H9 (cell line): ENCODE measurements around the gene METTL16. TPM values are rescaled to one million over a fixed set of nuclear protein-coding genes. Genes with fewer than 3 reads are reported as not detected.

ENCODE experiments used
- DNase-seq: peaks from one replicate; pipeline ENCODE4 v3.0.0-alpha.2; 2017
- H2AFZ ChIP-seq: one replicate; pipeline ENCODE4 v1.6.1; 2013; ENCODE audit warnings: mild to moderate bottlenecking, low read length, control low read depth, moderate library complexity
- H2AK5ac ChIP-seq: 2 replicates; pipeline ENCODE4 v1.6.1; 2013; ENCODE audit warnings: low read length, control low read depth, mixed read lengths; ENCODE audit not compliant: insufficient read length
- H2BK120ac ChIP-seq: one replicate; pipeline ENCODE4 v1.6.1; 2013; ENCODE audit warnings: low read depth, mild to moderate bottlenecking, low read length, control low read depth, inconsistent platforms; ENCODE audit not compliant: poor library complexity, severe bottlenecking
- H2BK12ac ChIP-seq: 2 replicates; pipeline ENCODE4 v1.6.1; 2013; ENCODE audit warnings: low read length, control low read depth, mixed read lengths, low read depth; ENCODE audit not compliant: insufficient read length
- H2BK15ac ChIP-seq: 2 replicates; pipeline ENCODE4 v1.6.1; 2013; ENCODE audit warnings: low read depth, low read length, control low read depth
- H2BK20ac ChIP-seq: one replicate; pipeline ENCODE4 v1.6.1; 2013; ENCODE audit warnings: low read depth, mild to moderate bottlenecking, low read length, control low read depth, inconsistent platforms; ENCODE audit not compliant: poor library complexity, severe bottlenecking
- H2BK5ac ChIP-seq: 2 replicates; pipeline ENCODE4 v1.6.1; 2013; ENCODE audit warnings: low read length, control low read depth, mixed read lengths; ENCODE audit not compliant: insufficient read length
- H3K14ac ChIP-seq: 2 replicates; pipeline ENCODE4 v1.6.1; 2013; ENCODE audit warnings: low read length, control low read depth; ENCODE audit not compliant: insufficient read depth
- H3K18ac ChIP-seq: 2 replicates; pipeline ENCODE4 v1.6.1; 2013; ENCODE audit warnings: low read depth, mild to moderate bottlenecking, mixed read lengths, low read length, control low read depth; ENCODE audit not compliant: insufficient read length
- H3K23ac ChIP-seq: 2 replicates; pipeline ENCODE4 v1.6.1; 2013; ENCODE audit warnings: low read length, control low read depth, mixed read lengths, low read depth; ENCODE audit not compliant: insufficient read length
- H3K23me2 ChIP-seq: 2 replicates; pipeline ENCODE4 v1.6.1; 2013; ENCODE audit warnings: low read depth, mild to moderate bottlenecking, mixed read lengths, low read length, control low read depth; ENCODE audit not compliant: insufficient read length, poor library complexity, severe bottlenecking
- H3K27ac ChIP-seq: 2 replicates; pipeline ENCODE4 v1.5.1; 2013; ENCODE audit warnings: low read length, control low read depth, mixed read lengths, low read depth; ENCODE audit not compliant: insufficient read length
- H3K27me3 ChIP-seq: 2 replicates; pipeline ENCODE4 v1.6.1; 2013; ENCODE audit warnings: low read length, control low read depth, inconsistent platforms; ENCODE audit not compliant: insufficient read depth
- H3K4ac ChIP-seq: 2 replicates; pipeline ENCODE4 v1.6.1; 2013; ENCODE audit warnings: low read depth, mild to moderate bottlenecking, control low read depth, inconsistent platforms, low read length, moderate library complexity
- H3K4me1 ChIP-seq: 2 replicates; pipeline ENCODE4 v1.6.1; 2013; ENCODE audit warnings: low read length, control low read depth, inconsistent platforms; ENCODE audit not compliant: insufficient read depth
- H3K4me2 ChIP-seq: 2 replicates; pipeline ENCODE4 v1.6.1; 2013; ENCODE audit warnings: low read length, control low read depth, mixed read lengths; ENCODE audit not compliant: insufficient read length, insufficient read depth
- H3K56ac ChIP-seq: 2 replicates; pipeline ENCODE4 v1.6.1; 2013; ENCODE audit warnings: low read depth, mild to moderate bottlenecking, mixed read lengths, low read length, control low read depth; ENCODE audit not compliant: insufficient read length
- H3K79me1 ChIP-seq: 2 replicates; pipeline ENCODE4 v1.6.1; 2013; ENCODE audit warnings: low read depth, mild to moderate bottlenecking, moderate library complexity, low read length, control low read depth, inconsistent platforms; ENCODE audit not compliant: insufficient read depth, poor library complexity, severe bottlenecking
- H3K79me2 ChIP-seq: 2 replicates; pipeline ENCODE4 v1.6.1; 2013; ENCODE audit warnings: low read length, control low read depth, inconsistent platforms; ENCODE audit not compliant: insufficient read depth
- H3K9ac ChIP-seq: 2 replicates; pipeline ENCODE4 v1.6.1; 2013; ENCODE audit warnings: low read length, control low read depth, mixed read lengths; ENCODE audit not compliant: insufficient read length; ENCODE audit errors: extremely low read depth
- H3K9me3 ChIP-seq: one replicate; pipeline ENCODE4 v1.6.1; 2013; ENCODE audit warnings: low read depth, low read length, inconsistent platforms; ENCODE audit not compliant: control insufficient read depth
- H3T11ph ChIP-seq: one replicate; pipeline ENCODE4 v1.6.1; 2013; ENCODE audit warnings: mild to moderate bottlenecking, low read length, control low read depth, inconsistent platforms
- H4K20me1 ChIP-seq: one replicate; pipeline ENCODE4 v1.6.1; 2013; ENCODE audit not compliant: control insufficient read depth, insufficient read length, insufficient read depth
- H4K5ac ChIP-seq: 2 replicates; pipeline ENCODE4 v1.6.1; 2013; ENCODE audit warnings: low read depth, mild to moderate bottlenecking, mixed read lengths, low read length, control low read depth; ENCODE audit not compliant: insufficient read length
- H4K8ac ChIP-seq: replicated peaks from 2 replicates; pipeline ENCODE4 v1.6.1; 2013; ENCODE audit warnings: low read length, control low read depth, mixed read lengths, low read depth; ENCODE audit not compliant: insufficient read length
- H4K91ac ChIP-seq: 2 replicates; pipeline ENCODE4 v1.6.1; 2013; ENCODE audit warnings: low read depth, mild to moderate bottlenecking, moderate library complexity, mixed read lengths, low read length, control low read depth; ENCODE audit not compliant: insufficient read length
- H3K27ac Mint-ChIP-seq, 3 experiments: 2 replicates in 2 of 3; 3 replicates in 1 of 3; pipeline ENCODE4 v1.8.0; 2020 to 2021; ENCODE audit warnings: mixed read lengths in 3 of 3, mild to moderate bottlenecking in 1 of 3, moderate library complexity in 1 of 3
- H3K27me3 Mint-ChIP-seq: 2 replicates; pipeline ENCODE4 v1.8.0; 2021; ENCODE audit warnings: low read depth, mild to moderate bottlenecking, moderate library complexity, mixed read lengths
- H3K36me3 Mint-ChIP-seq, 3 experiments: 2 replicates in 2 of 3; 3 replicates in 1 of 3; pipeline ENCODE4 v1.8.0; 2020 to 2021; ENCODE audit warnings: low read depth in 3 of 3, mixed read lengths in 3 of 3; ENCODE audit not compliant: insufficient read depth in 1 of 3
- H3K4me1 Mint-ChIP-seq, 2 experiments: 2 replicates each; pipeline ENCODE4 v1.8.0; 2020; ENCODE audit warnings: mixed read lengths in 2 of 2
- H3K4me3 Mint-ChIP-seq, 2 experiments: 2 replicates in 1 of 2; 3 replicates in 1 of 2; pipeline ENCODE4 v1.8.0; 2020 to 2021; ENCODE audit warnings: mild to moderate bottlenecking in 2 of 2, mixed read lengths in 2 of 2, moderate library complexity in 1 of 2
- H3K9me3 Mint-ChIP-seq, 2 experiments: 2 replicates in 1 of 2; 3 replicates in 1 of 2; pipeline ENCODE4 v1.8.0; 2020; ENCODE audit warnings: mild to moderate bottlenecking in 2 of 2, mixed read lengths in 2 of 2, moderate library complexity in 1 of 2
- CTCF ChIP-seq: fragments of 200-600 bp; sonication (generic); conservative IDR thresholded peaks from 3 replicates; pipeline ENCODE4 v1.8.0; 2021; ENCODE audit warnings: antibody characterized with exemption, mild to moderate bottlenecking
- WGBS: extraction: QIAGEN DNeasy Blood & Tissue Kit; methylation state at CpG from one replicate; pipeline ENCODE4 v1.1.7; 2013; ENCODE audit warnings: missing lambda C conversion rate, low lambda C conversion rate, mixed read lengths; ENCODE audit not compliant: insufficient read length; ENCODE audit errors: extremely low coverage; 5-methylcytosine and 5-hydroxymethylcytosine counted together
- total RNA-seq: library from RNA; stranded (reverse); gene quantifications from 2 replicates; pipeline ENCODE4 v1.2.1, GENCODE V29; 2021

METTL16 gene
- total RNA-seq, 1 experiment from 2014 or later: 55.4 TPM

- H4K5ac ChIP-seq: no peak overlapping the region
- no peaks in the 10 kb centered on the region for H3K9me3 ChIP-seq
- no peak for TF ChIP-seq CTCF
- H3K36me3 Mint-ChIP-seq: peaks cover 5 to 37% (median 27%) of the 10 kb centered on the region in 3 experiments; a peak in 6 of 7 replicates
- H3T11ph ChIP-seq: no peak overlapping the region
- no peak overlapping the region for H3K27ac Mint-ChIP-seq
- H3K27ac ChIP-seq: no peak overlapping the region
- no peak overlapping the region for H2BK20ac ChIP-seq
- no peaks in the 10 kb centered on the region; the same call in 1 of the 2 replicates for H3K4me1 ChIP-seq
- no peak for DNase-seq
- no peak overlapping the region for H3K23ac ChIP-seq
- no peak overlapping the region for H3K4ac ChIP-seq
- no peak overlapping the region for H3K4me3 Mint-ChIP-seq
- WGBS: no CpG with 5 or more reads among the region's 41 CpGs
- H3K27me3 ChIP-seq: no peaks in the 10 kb centered on the region
- H3K9ac ChIP-seq: no peak overlapping the region
- no peak overlapping the region for H2BK5ac ChIP-seq
- no peak overlapping the region for H2BK15ac ChIP-seq
- no peaks in the 10 kb centered on the region for H3K23me2 ChIP-seq
- no peak overlapping the region for H2BK120ac ChIP-seq
- peaks cover 29 to 41% of the 10 kb centered on the region in 2 experiments for H3K4me1 Mint-ChIP-seq
- H4K8ac ChIP-seq: no peak overlapping the region
- no peaks in the 10 kb centered on the region for H3K79me1 ChIP-seq
- no peak overlapping the region for H4K91ac ChIP-seq
- no peaks in the 10 kb centered on the region for H3K27me3 Mint-ChIP-seq
- H3K56ac ChIP-seq: no peak overlapping the region
- no peak overlapping the region for H2AFZ ChIP-seq
- H3K79me2 ChIP-seq: no peaks in the 10 kb centered on the region
- no peaks in the 10 kb centered on the region for H4K20me1 ChIP-seq
- H2BK12ac ChIP-seq: no peak overlapping the region
- H3K9me3 Mint-ChIP-seq: no peaks in the 10 kb centered on the region
- H2AK5ac ChIP-seq: no peak overlapping the region
- no peak overlapping the region for H3K4me2 ChIP-seq
- H3K18ac ChIP-seq: no peak overlapping the region
- H3K14ac ChIP-seq: no peak overlapping the region
These were observed 124.3 kb downstream of the METTL16 start for GRCh38 chr17:2387086-2388019.
